Activated T-cell treated with anti-CD3 and anti-CD28 coated beads for 48 hours (primary cell): ENCODE data around the gene RAI14.

Experiments used
- DNase-seq: peaks from one replicate; pipeline ENCODE4 v3.0.0-alpha.2; 2020; ENCODE audit warnings: low read depth

Gene RAI14

GRCh38 chr5:34648039-34648839, 7.9 kb upstream of the RAI14 start:
- no peak for DNase-seq

GRCh38 chr5:34648840-34649158, 7.3 kb upstream of the RAI14 start:
- no peak for DNase-seq

- no peak for DNase-seq
Observed at GRCh38 chr5:34651791-34652190, 4.3 kb upstream of the RAI14 start.

GRCh38 chr5:34652466-34652865, 3.7 kb upstream of the RAI14 start:
- DNase-seq = no peak

- no peak for DNase-seq
Observed at GRCh38 chr5:34652914-34653313, 3.2 kb upstream of the RAI14 start.

- DNase-seq = no peak
Observed at GRCh38 chr5:34653708-34654107, 2.4 kb upstream of the RAI14 start.

GRCh38 chr5:34655354-34655991, 655 bp upstream of the RAI14 start:
- DNase-seq = no peak

GRCh38 chr5:34656700-34657273, 659 bp downstream of the RAI14 start:
- DNase-seq = no peak

GRCh38 chr5:34657274-34657921, 1.3 kb downstream of the RAI14 start:
- no peak for DNase-seq

- DNase-seq = no peak
Observed at GRCh38 chr5:34657988-34658387, 1.9 kb downstream of the RAI14 start.

- no peak for DNase-seq
Observed at GRCh38 chr5:34659168-34659567, 3.0 kb downstream of the RAI14 start.

- DNase-seq = no peak
Observed at GRCh38 chr5:34660444-34660843, 4.3 kb downstream of the RAI14 start.

- no peak for DNase-seq
Observed at GRCh38 chr5:34663771-34664496, 7.8 kb downstream of the RAI14 start.

GRCh38 chr5:34666392-34667080, 10.4 kb downstream of the RAI14 start:
- DNase-seq = no peak

GRCh38 chr5:34667705-34668104, 11.6 kb downstream of the RAI14 start:
- DNase-seq = no peak

GRCh38 chr5:34669931-34670516, 13.9 kb downstream of the RAI14 start:
- no peak for DNase-seq

GRCh38 chr5:34672196-34672595, 16.1 kb downstream of the RAI14 start:
- no peak for DNase-seq

- no peak for DNase-seq
Observed at GRCh38 chr5:34673463-34674125, 17.5 kb downstream of the RAI14 start.

- DNase-seq = no peak
Observed at GRCh38 chr5:34674187-34674586, 18.1 kb downstream of the RAI14 start.

GRCh38 chr5:34675857-34676256, 19.7 kb downstream of the RAI14 start:
- no peak for DNase-seq

- no peak for DNase-seq
Observed at GRCh38 chr5:34676416-34676815, 20.3 kb downstream of the RAI14 start.
